ENCODE measurements around the gene SLC2A1.

Gene SLC2A1

DNA sequence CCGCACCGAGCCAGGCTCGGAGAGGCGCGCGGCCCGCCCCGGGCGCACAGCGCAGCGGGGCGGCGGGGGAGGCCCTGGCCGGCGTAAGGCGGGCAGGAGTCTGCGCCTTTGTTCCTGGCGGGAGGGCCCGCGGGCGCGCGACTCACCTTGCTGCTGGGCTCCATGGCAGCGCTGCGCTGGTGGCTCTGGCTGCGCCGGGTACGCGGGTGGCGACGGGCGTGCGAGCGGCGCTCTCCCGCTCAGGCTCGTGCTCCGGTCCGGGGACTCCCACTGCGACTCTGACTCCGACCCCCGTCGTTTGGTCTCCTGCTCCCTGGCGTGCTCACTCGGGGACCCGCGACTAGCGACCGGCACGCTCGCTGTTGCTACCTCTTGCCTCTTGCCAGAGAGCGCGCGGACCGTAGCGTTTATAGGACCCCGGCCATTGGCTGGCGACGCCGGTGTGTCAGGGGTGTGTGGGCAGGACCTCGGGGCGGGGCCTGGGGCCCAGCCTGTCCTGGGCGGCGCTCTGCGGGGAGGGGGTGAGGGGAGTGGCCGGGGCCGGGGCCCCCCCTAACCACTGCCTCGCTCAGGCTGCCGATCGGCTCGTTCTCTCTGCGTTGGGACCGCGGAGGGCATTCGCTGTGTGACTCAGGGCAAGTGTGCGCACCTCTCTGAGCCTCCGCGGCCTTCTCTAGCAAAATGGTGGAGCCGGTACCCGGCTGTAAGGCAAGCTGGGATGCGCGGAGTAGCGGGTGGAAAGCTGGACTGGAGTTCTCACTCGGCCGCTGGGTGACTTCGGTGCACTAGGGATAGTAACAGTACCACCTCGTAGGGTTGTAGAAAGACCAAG lies at the start of gene SLC2A1:
TSS of gene SLC2A1 (minus strand) at position 381 of the 832 bp plus-strand sequence. CDS start at position 164, 217 bp downstream.
- peak; percentile 93 for DNase-seq

DNA sequence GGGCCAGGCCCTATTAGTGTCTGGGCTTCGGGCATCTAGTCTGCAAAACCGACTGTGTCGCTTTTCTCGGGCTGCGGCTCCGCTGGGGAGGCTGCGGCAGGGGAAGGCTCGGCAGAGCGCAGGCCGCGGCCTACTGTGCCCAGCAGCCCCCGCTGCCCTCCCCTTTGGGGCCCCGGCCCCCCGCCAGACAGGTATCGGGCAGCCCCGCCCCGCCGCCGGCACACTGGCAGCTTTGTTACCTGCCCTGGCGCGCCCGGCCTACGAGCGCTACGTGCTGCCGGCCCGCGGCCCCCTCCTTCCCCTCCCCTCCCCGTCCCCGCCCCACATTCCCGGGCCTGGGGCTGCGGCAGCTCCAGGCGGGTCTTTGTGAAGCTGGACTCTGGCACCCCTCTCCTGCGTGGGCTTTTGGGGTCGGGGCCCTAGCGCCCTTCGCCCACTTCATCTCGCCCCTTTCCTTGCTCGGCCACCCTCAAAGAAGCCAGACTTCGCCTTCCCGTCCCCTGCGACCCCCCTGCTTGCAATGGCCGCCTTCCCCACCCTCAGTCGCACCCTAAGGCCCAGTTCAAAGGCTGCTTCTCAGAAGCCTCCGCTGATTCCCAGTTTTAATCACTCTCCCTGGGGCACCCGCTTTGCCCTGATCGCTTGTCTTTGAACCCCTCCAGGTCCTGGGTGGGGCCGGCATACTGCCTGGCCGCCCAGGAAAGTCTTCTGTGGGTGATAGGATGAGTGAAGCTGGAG lies 48.9 kb upstream of the SLC2A1 start:
- DNase-seq, result no peak

DNA sequence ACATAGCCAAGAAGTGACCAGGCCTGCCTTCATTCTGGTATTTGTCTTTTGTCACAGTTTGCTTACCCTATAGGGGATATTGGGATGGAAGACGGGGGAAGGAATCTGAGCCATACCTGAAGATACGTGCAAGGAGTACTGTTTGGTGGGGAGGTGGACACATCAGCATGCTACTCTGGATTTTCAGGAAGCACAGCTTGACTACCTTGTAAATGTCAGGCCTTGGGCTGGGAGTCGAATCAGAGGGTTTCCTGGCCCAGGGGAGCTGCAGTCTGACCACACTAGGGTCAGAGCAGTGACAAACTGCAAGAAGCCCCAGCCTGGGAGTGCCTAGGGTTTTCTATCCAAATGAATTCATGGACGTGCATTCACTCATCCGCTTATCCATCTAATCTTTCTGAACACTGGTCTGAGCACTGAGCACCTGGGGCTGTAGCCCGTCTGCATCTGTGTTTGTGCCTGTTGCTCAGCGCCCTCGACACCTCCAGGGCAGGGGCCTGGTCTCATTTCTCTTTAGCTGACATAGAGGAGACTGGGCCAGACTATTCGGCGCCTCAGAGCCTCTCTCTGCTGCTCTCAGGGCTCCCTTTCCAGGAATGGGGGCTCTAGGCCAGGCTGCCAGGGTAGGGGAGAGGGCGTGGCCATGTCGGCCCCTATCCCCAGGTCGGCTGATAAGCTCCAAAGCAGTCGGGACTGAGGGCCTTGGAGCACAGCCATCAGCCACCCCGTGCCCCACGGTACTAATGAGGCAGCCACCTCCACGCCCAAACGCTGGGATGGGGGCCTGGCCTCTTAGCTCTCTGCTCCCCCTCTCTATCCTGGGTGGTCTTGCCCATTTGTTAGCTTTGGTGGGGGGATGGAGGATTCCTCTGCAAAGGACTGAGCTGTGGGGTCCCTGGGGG lies 47.0 kb upstream of the SLC2A1 start:
- no peak for DNase-seq

DNA sequence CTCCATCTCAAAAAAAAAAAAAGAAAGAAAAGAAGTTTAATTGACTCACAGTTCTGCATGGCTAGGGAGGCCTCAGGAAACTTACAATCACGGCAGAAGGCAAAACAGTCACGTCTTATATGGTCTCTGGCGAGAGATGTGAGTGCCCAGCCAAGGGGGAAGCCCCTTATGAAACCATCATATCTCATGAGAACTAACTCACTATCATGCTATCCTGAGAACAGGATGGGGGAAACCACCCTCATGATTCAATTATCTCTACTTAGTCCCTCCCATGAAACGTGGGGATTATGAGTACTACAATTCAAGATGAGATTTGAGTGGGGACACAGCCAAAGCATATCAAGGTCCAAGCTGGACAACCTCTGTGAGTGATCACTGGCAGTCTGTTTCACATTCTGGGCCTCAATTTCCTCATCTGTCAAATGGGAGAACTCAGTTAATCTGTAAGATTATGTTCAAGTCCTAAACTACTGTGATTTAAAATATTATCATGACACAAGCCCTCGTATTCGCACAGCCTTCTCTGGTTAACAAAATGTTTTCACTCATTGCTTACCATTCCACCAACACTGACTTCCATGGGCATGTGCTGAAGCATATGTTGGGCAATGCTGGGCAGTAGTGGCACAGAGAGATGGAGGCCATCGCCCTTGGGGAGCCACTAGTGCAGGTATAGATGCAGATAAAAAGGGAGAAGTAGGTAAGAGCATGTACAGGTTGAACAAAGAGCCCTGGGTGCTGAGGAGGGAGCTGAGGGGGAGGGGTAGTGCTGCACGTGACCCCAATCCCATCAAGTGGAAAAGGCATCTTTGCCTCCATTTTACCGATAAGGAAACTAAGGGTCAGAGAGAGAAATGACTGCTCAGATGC lies 46.2 kb upstream of the SLC2A1 start:
- DNase-seq, result no peak

DNA sequence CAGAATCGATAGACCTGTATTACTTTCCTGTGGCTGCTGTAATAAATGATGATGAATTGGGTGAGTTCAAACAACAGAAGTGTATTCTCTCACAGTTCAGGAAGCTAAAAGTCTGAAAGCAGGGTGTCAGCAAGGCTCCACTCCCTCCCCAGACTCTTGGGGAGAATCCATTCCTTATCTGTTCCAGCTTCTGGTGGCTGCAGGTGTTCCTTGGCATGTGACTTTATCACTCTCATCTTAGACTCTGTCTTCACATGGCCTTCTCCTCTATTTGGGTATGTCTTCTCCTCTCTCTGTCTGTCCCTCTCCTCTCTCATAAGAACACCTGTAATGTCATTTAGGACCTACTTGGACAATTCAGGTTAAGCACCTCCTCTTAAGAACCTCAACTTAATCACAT lies 44.1 kb upstream of the SLC2A1 start:
- DNase-seq, result no peak

DNA sequence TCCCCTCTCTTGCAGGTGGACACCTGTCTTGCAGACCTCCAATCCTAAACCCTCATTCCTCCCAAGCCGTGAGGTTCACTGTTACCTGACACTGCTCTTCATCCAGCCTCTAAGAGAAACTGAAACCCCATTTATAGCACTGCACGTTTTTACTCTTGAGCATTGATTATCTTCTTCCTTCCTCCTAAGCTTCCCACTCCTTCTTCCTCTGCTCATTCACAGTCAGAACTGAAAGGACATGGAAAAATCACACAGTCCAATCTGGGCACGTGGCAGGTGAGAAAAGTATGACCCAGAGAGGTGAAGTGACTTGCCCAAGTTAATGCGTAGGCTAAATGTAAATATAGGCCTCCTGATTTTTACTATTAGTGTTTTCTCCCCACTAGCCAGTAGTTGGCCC lies 43.4 kb upstream of the SLC2A1 start:
- no peak for DNase-seq

DNA sequence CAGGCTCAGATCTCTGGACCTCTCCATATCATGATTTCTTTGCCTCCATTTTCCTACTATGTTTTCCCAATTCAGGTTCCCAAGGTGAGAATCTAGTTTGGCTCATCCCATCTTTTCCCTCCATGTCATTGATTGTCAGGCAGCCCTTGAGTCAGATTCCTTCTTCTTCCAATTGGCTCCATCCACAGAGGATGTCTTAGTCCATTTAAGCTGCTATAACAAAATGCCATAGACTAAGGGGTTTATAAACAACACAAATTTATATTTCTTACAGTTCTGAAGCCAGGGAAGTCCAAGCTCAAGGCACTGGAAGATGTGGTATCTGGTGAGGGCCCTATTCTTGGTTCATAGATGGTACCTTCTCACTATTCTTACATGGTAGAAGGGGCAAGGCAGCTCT lies 42.8 kb upstream of the SLC2A1 start:
- DNase-seq, result no peak

DNA sequence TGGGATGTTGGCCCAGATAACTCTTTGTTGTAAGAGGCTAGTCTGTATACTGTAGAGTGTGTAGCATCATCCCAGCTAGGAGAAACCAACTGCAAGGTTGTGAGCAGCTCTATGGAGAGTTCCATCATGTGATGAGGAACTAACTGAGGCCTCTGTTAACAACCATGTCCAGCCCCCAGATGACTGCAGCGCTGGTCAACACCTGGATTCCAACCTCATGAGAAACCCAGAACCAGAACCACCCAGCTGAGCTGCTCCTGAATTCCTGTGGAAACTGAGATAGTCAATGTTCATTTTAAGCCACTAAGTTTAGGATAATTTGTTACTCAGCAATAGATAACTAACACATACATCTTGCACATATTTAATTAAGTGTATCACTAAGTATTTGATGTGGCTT lies 41.6 kb upstream of the SLC2A1 start:
- DNase-seq, result no peak

DNA sequence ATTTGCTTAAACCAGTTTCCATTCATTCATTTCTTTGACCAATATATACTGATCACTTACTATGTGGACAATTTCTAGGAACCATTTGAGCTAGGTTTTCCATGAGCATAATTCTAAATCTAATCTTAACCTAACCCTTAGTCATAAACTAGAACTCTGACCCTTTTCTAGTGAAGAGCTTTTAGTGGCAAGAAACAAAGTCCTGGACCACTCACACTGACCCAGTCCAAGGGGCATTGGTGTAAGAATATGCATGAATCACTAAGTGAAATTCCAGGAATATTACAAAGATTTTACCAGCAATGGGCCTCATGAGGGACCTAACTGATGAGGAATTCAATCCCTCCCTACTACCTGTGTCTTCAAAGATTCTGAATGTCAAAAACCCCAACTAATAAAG lies 40.6 kb upstream of the SLC2A1 start:
- no peak for DNase-seq

DNA sequence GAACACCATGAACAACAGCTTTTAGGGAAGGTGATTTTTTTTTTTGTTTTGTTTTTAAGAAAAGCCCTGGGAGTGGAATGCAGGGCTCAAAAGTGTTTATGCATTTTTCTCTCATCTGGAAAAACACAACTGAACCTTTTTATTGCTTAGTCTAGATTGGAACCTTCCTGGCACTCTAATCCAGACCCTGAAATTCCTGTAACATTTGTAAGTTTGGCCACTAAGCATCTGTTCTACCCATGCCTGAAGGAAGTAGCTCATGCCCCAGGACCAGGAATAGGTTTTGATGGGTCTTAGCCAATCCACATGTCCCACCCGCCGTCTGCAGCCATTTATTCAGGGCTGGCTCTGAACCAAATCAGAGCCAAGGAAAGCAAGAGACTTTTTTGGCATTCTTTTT lies 39.7 kb upstream of the SLC2A1 start:
- no peak for DNase-seq

DNA sequence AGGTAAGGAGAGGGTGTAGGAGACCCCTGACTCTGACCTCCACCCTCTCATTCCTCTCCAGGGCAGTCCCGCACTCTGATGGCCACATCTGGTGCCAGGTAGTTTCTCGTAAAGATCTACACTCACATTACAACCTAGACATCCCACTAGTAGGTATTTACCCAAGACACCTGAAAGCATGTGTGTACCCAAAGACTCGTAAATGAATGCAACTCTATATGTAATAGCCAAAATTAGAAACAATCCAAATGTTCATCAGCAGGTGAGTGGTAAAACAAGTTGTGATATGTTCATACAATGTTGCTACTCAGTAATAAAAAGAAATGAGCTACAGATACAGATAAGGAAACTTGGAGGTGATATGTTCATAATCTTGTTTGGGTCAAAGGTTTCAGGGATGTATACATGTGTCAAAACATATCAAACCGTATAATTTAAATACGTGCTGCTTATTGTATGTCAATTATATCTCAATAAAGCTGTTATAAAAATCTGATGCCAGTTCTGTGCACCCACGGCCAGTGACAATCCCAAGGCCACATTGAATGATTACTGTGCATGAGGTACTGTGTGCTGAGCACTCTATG lies 37.8 kb upstream of the SLC2A1 start:
- DNase-seq, result no peak

DNA sequence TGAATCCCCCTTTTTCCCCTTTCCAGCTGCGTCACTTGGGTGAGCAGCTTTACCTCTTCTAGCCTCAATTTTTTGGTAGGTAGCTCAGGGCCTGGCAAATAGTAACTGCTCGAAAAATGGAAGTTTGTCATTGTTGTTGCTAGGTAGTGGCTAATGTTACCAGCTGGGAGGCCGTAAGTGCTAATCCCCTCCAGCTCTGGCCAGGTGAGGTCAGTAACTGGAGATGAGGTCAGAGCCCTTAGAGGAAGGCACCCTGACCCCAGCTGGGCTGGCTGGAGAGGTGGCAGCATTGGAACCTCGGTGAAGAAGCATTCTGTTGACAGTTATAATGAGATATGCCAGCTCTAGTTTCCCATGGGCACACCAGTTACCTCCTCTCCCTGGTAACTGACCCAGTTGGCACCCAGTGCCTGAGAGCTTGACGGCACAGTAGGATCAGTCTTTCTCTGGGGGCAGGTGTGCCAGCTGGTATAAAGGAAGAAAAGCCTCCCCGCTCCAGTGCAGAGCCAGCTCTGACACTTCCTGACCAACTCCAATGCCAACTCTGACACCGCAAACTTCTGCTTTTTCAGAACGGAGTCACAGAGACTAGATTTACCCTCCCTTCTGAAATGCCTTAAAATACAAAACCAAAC lies 35.0 kb upstream of the SLC2A1 start:
- no peak for DNase-seq

DNA sequence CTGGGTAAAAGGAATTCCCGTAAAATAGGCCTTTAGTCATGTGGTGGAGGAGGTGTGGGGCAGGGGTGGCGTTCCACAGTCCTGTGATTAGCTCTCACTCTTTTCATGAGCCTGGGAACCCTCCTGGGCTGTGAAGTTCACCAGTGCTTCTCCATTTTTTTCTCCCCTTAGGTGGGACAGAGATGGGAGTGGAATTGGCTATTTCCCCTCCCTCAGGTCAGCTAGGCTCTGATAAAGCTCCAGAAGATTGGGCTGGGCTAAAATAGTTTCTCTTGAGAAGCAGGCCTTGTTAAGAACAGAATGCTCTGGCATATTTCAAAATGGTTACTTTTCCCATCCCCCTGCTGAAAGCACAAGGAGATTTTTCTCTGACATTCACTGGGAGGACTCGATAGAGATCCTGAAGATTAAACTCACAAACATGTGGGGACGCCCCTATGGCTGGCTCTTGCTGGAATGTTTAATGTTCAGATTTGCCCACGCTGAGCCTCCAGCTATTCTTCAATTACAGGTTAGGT lies 33.4 kb upstream of the SLC2A1 start:
- no peak for DNase-seq

DNA sequence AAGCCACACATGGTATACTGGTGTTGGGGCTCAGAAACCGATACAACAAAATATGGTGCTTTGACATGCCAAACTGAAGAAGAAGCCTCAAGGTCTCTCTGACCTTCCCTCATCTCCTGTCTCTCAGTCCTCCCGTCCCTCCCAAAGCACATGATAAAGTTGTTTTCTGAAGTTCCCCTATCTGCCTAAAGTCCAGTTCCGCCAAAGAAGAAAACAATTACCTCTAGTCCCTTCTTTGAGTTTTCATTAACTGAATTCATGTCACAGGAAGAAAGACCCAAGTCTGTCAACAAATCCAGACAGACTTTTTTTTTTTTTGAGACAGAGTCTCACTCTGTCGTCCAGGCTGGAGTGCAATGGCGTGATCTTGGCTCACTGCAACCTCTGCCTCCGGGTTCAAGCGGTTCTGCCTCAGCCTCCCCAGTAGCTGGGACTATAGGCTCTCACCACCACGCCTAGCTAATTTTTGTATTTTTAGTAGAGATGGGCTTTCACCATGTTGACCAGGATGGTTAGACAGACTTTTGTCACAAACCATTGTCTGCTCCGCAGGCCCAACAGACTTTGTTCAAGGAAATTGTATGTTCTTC lies 32.2 kb upstream of the SLC2A1 start:
- DNase-seq, result no peak

DNA sequence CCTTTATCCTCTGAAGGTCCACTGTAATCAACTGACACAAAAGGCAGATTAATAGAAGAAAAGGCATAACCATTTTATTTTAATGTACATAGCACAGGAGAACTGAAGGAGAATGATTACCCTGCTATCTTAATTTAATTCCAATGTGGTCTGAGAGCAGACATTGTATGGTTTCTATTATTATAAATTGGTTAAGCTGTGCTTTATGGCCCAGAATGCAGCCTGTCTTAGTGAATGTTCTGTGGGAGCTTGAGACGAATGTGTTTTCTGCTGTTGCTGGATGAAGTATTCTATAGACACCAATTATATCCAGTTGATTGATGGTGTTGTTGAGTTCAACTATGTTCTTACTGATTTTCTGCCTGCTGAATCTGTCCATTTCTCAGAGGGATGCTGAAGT lies 25.0 kb upstream of the SLC2A1 start:
- DNase-seq, result no peak

DNA sequence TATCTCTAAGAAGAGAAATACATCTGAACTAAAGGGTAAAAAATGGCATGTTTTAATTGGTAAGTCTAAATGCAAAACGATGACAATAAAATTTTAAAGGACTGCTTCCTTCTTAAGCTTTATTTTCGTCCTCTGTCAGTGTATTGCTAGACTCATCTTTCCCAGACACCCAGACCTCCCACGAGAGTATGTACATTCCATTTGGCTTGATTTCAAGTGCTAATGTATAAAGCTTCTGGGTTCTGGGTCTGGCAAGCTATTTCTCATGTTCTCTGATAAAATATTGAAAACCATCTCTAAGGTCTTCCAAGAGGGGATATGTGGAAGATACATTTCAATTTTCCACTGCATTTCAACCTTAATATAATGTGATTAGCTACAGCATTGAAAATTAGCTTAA lies 24.6 kb upstream of the SLC2A1 start:
- DNase-seq, result no peak

DNA sequence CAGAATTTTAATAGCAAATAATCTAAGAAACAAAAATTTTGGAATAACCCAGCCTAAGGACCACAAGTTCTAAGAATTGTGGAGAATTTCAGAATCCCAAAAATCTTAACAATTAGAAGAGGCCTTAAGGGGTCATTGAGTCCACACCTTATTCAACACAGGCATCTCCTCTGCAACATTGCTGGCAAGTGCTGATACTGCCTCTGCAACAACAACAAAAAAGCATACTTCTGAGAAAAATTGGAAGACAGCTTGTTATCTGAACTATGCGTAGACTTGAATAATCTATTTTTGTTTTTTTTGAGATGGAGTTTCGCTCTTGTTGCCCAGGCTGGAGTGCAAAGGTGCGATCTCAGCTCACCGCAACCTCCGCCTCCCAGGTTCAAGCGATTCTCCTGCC lies 24.0 kb upstream of the SLC2A1 start:
- DNase-seq, result no peak

DNA sequence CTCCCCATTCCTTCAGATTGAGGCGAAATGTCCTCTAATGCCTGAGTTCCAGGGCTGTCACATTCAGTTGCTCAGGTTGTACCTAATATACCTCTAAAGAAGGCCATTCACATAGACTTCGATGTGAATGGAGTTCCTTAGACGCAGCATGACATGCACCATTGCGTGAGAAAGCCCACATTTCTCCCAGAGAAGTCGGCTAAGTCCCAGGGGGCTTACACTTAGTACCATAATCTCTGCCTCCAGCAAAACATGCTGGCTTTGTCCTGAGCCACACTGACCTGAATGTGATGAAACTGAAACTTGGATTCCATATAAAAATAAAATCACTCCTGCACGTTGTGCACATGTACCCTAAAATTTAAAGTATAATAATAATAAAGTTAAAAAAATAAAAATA lies 23.2 kb upstream of the SLC2A1 start:
- no peak for DNase-seq

DNA sequence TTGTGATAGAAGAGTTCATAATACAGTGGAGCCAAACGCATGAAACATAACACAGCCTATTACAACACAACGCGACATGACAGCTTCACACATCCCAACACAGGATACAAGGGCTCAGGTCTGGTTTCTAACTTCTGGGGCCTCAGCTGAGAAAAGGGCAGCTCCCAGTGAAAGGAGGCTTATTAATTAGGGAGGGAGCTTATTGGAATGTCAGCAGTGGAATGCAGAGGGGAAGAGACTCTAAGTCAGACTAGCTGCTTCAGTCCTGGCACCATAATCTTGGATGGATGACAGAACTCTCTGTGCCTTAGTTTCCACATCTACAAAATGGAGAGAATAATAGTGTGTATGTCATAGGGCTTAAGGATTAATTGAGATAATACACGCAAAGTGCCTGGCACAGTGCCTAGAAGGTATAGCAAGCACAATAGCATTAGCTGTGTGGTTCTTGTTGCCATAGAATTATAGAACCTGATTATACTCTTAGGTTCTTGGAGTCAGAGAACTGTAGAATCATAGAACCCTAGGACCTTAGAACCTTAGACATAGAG lies 22.7 kb upstream of the SLC2A1 start:
- no peak for DNase-seq

Measured in NCI-H2171 treated with DMSO at 0.1 percent for 48 hours (cell line).